ENCODE results near the gene ABHD16B. TPM values are rescaled to one million over a fixed set of nuclear protein-coding genes. Genes with fewer than 3 reads are reported as not detected.
A peak's percentile ranks its signal among the peaks of the same experiment; 100 is the strongest.

The ABHD16B gene
- total and polyA plus RNA-seq, 2 of the 13 experiments (the other 11 are each of a cell fraction or from before 2014, with no cell fraction given) = not detected

DNA sequence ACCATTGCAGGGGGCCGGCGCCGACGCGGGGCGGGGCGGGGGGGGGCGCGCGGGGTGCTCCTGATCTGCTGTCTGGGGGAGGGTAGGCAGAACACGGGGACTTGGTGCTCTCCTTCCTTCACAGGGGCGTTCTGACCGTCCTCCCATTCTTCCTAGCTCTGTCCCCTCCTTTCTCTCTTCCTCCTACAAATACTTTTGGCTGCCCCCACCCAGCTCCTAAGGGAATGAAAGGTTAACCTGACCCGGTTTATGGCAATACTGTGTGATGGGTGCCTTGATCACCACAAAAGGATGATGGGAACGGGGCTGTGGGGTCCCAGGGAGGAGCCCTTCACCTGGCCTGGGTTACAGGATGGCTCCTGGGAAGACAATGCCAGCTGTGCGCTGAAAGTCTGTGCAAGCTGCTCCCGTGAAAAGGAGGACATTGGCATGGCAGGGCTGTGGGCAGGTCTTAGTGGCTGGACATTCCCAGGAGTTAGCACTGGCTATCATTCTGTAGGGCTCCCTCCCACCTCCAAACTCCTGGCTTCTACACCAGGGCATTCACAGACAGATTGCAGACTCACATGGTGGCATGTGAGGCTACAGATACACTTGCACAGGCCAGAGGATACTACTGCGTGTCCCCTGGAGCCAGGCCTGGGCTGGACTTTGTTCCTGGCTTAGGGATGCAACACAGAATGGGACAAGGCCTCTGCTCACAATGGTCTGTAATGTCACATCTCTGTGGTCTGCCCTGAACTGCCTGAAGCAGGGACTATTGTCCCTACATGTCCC is 1.9 kb downstream of the ABHD16B start (continued):
- TF ChIP-seq, protein P1, sequence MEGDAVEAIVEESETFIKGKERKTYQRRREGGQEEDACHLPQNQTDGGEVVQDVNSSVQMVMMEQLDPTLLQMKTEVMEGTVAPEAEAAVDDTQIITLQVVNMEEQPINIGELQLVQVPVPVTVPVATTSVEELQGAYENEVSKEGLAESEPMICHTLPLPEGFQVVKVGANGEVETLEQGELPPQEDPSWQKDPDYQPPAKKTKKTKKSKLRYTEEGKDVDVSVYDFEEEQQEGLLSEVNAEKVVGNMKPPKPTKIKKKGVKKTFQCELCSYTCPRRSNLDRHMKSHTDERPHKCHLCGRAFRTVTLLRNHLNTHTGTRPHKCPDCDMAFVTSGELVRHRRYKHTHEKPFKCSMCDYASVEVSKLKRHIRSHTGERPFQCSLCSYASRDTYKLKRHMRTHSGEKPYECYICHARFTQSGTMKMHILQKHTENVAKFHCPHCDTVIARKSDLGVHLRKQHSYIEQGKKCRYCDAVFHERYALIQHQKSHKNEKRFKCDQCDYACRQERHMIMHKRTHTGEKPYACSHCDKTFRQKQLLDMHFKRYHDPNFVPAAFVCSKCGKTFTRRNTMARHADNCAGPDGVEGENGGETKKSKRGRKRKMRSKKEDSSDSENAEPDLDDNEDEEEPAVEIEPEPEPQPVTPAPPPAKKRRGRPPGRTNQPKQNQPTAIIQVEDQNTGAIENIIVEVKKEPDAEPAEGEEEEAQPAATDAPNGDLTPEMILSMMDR (CRISPR knock-in tag; IDR thresholded peaks at IDR 0.05) = no peak; the same call in 1 of the 2 replicates
- TF ChIP-seq HNRNPLL (IDR thresholded peaks at IDR 0.05; ENCODE audit: low read depth, low read length, poor library complexity, severe bottlenecking) (no peak), ZNF441 (CRISPR knock-in tag; IDR thresholded peaks at IDR 0.05; ENCODE audit: borderline replicate concordance) (peak; percentile 91), RBM22 (optimal IDR thresholded peaks at IDR 0.05; ENCODE audit: low read length) (peak; percentile 61), RBFOX2 (IDR thresholded peaks at IDR 0.05; ENCODE audit: low read depth, low read length) (no peak), CENPT (CRISPR knock-in tag; IDR thresholded peaks at IDR 0.05; ENCODE audit: low read depth) (peak; percentile 17; the same call in 1 of the 2 replicates), SNAI1 (CRISPR knock-in tag; IDR thresholded peaks at IDR 0.05; ENCODE audit: borderline replicate concordance) (no peak), ZIK1 (CRISPR knock-in tag; IDR thresholded peaks at IDR 0.05; ENCODE audit: borderline replicate concordance, low read depth) (0 out of 2 replicates have a peak, but pooled peaks have one; percentile 24), ZFP1 (CRISPR knock-in tag; IDR thresholded peaks at IDR 0.05) (0 out of 2 replicates have a peak, but pooled peaks have one; percentile 4), U2AF1 (optimal IDR thresholded peaks at IDR 0.05; ENCODE audit: low read depth, low read length) (peak; percentile 28), CBX5 (CRISPR knock-in tag; IDR thresholded peaks at IDR 0.05; ENCODE audit: borderline replicate concordance) (no peak), ARID4A (CRISPR knock-in tag; IDR thresholded peaks at IDR 0.05; ENCODE audit: borderline replicate concordance) (no peak), ZFP41 (CRISPR knock-in tag; IDR thresholded peaks at IDR 0.05; ENCODE audit: borderline replicate concordance) (no peak), RERE (CRISPR knock-in tag; IDR thresholded peaks at IDR 0.05; ENCODE audit: low read depth) (peak; percentile 4; the same call in 1 of the 2 replicates), ZNF891 (CRISPR knock-in tag; IDR thresholded peaks at IDR 0.05) (no peak)

Data from HepG2 (cell line).